ENCODE results near the gene EPM2AIP1. TPM values are rescaled to one million over a fixed set of nuclear protein-coding genes. Genes with fewer than 3 reads are reported as not detected.

EPM2AIP1 gene
- 19.0 and 20.9 TPM in 2 replicates for total RNA-seq

DNA sequence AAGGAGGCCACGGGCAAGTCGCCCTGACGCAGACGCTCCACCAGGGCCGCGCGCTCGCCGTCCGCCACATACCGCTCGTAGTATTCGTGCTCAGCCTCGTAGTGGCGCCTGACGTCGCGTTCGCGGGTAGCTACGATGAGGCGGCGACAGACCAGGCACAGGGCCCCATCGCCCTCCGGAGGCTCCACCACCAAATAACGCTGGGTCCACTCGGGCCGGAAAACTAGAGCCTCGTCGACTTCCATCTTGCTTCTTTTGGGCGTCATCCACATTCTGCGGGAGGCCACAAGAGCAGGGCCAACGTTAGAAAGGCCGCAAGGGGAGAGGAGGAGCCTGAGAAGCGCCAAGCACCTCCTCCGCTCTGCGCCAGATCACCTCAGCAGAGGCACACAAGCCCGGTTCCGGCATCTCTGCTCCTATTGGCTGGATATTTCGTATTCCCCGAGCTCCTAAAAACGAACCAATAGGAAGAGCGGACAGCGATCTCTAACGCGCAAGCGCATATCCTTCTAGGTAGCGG is at the start of gene EPM2AIP1:
TSS of gene EPM2AIP1 (minus strand) at position 326 of the 520 bp plus-strand sequence. CDS start at position 272, 54 bp downstream.

DNA sequence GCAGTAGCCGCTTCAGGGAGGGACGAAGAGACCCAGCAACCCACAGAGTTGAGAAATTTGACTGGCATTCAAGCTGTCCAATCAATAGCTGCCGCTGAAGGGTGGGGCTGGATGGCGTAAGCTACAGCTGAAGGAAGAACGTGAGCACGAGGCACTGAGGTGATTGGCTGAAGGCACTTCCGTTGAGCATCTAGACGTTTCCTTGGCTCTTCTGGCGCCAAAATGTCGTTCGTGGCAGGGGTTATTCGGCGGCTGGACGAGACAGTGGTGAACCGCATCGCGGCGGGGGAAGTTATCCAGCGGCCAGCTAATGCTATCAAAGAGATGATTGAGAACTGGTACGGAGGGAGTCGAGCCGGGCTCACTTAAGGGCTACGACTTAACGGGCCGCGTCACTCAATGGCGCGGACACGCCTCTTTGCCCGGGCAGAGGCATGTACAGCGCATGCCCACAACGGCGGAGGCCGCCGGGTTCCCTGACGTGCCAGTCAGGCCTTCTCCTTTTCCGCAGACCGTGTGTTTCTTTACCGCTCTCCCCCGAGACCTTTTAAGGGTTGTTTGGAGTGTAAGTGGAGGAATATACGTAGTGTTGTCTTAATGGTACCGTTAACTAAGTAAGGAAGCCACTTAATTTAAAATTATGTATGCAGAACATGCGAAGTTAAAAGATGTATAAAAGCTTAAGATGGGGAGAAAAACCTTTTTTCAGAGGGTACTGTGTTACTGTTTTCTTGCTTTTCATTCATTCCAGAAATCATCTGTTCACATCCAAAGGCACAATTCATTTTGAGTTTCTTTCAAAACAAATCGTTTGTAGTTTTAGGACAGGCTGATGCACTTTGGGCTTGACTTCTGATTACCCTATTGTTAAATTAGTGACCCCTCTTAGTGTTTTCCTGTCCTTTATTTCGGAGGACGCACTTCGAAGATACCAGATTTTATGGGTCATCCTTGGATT is 674 bp upstream of the EPM2AIP1 start, which contains the start of gene MLH1:
TSS of gene MLH1 (plus strand) at position 193 of the 958 bp plus-strand sequence. CDS start at position 223, 30 bp downstream.

DNA sequence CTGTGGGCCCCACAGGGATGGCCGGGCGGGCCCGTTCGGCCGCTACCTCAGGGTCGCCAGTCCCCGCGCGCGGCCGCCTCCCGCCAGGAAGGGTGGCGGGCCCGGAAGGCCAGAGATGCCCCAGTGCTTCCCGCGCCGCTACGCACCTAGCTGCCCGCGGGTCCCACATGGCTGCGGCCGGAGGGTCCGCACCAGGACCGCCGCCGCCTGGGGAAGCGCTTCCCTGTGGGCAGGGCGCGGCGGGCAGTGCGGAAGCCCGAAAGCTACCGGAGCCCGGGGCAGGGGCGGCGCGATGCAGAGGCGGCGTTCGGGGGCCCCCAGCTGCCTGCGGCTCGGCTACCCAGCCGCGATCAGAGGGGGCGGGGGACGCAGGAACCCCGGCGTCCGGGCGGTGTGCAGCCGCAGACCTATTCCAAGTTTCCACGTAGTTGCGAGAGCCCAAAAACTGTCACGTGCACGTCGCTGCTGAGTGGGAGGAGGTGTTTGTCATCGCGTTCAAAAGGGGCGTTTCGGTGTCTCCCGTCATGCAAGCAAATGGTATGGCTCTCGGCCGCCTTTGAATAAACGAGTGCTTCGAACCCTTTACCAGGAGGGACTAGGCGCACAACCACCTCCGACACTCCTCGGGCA is 48.2 kb downstream of the EPM2AIP1 start, which contains the start of gene TRANK1:
TSS of gene TRANK1 (minus strand) at position 414 of the 630 bp plus-strand sequence. CDS start at position 169, 245 bp downstream.

Other genes starting within 250 kb of the EPM2AIP1 start
- not detected in 2 replicates for gene DCLK3, start 228.6 kb downstream of the EPM2AIP1 start, total RNA-seq
- gene TRANK1, start 48.1 kb downstream of the EPM2AIP1 start, total RNA-seq = 8.6 and 9.4 TPM in 2 replicates
- gene MLH1, start 387 bp upstream of the EPM2AIP1 start, total RNA-seq = 43.4 and 45.3 TPM in 2 replicates
- 33.3 and 49.1 TPM in 2 replicates for gene LRRFIP2, start 181.5 kb upstream of the EPM2AIP1 start, total RNA-seq